ENCODE data around the gene POU3F3.
A peak's percentile ranks its signal among the peaks of the same experiment; 100 is the strongest.

POU3F3 gene

DNA sequence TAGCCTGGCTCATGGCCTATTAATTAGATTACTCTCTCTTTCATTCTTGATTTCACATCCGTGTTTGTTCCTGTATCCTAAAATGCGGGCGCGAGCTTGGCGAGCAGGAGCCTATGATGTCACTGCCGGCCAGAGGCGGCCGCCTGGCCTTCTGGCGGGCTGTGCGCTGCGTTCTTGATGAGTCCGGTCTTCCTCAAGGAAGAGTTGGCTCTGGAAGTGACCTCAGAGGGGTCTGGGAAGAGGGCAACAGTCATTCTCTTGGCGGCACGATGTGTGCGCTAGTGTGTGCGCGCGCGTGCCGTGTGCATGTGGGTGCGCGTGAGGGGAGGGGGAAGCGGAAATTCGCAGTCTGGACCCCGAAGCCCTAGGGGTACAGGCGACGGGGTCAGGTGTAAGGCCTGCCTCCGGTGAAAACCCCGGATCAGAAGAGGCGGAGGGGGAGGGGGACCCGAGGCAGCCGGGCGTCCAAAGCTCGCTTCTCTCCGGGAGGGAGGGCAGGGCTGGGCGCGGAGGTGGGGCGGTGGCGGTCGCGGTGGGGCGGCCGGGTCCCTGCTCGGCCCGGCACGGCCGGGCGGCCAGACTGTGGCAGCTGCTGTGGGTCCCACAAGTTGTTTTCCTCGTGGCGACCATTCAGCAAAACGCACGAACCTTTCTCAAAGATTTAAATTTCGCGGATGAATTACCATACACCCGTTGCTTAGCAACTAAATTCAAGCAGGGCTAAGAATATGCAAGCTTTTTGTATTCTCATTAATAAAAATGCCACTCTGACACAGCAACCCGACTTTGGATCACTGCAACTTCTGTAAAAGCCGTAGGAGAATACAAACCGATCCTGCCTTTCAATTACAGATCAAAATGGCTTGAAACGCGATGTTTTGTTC is 8.4 kb downstream of the POU3F3 start:
- DNase-seq, result peak; percentile 66

DNA sequence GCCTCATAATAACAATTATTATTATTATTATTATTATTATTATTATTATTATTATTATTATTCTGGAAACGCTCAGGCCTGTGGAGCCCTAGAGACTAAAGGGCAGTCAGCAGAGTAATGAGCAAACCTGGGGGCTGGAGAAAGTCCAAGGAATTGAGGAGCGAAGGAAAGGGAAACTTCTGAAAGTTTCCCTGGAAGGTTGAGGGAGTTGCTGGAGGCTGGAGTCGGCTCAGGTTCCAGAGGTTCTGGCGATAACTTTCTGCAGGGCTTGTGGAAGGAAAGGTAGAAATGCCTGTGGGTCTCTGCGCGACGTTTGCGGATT is 9.2 kb downstream of the POU3F3 start:
- DNase-seq, result no peak

DNA sequence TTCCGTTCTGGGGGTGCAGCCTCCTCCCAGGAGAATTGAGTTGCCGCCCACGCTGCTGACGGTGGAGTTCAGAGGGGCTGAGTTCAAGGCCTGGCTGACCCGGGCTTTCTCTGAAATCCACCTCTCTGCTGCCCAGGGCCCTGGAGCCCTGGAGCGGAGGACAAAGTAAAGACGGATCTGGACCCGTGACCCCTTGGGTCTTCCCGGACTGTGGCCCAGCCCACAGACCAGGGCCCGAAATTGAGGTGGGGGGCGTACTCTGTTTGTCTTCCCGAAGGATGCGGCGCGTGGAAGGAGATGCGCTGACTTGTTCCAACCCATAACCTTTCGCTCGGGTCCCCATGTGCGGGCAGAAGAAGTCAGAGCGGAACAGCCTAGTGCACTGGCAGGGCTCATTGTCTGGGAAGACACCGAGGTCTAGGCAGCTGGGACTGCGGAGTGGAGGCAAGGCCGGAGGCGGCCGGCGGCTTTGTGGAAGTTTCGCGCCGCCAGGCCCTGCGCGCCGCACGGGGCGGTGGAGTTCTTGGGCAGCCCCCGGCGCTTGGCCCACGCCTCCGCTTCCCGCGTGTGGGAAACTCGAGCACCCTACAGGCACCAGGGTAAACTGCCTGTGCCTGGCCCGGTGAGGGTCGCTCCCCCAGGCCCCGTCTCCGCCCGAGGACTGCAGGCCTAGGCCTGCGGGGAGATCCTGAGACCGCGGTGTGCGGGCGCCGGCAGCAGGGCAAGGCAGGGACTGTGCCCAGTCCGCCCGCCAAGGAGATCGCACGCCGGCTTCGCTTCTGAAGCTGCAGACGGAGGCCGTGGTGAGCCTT is 9.8 kb downstream of the POU3F3 start:
- peak; percentile 51 for DNase-seq

DNA sequence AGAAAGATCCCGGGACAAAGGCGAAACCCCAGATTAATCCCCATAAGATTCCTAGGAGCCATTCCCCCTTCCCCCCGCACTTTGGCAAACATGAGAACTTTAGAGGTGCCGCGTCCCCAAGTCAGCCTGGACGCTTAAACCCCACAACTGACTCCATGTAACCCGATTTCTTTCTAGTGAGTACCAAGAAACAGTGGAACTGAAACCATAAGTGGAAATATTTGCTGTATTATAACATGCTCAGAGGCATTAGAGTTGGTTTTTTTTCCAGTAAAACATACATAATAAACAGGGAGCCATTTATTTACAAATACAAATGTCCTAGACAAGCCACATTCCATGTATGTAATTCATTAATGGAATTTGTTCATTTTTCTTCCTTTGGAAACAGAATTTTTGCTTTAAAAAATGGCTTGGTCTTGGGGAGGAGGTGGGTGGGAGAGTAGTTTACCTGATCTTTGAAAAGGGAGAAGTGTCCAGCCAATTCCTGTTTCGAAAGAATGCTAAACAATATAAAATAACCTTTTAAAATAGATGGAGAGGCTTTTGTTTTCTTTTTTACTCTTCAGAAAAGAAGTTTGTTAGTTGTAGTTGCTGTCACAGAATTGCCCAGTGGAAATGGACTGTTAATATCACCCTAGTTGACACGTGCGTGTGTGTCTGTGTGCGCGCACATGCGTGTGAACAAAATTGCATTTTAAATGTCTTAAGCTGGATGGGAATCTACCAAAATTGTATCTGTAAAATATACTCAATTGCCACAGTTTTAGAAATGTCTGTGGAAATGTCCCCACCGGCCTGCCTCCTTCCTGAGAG is 10.6 kb downstream of the POU3F3 start:
- no peak for DNase-seq

DNA sequence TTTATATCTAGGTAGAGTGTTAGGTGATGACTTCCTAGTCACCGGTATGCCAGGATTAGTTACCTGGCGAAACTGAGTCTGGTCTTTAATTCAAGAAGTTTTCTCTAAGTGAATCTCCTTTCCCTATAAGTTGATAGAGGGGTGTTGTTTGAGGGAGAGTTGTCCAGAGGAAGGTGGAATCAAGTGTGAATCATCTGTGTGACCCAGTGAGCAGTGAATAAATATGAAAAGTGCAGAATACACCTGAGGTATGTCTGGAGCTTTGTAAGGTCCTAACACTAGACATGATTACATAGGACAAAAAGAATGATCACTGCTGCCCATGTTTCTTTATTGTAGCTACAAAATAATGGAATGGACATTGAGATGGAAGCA is 11.2 kb downstream of the POU3F3 start:
- DNase-seq, result no peak

DNA sequence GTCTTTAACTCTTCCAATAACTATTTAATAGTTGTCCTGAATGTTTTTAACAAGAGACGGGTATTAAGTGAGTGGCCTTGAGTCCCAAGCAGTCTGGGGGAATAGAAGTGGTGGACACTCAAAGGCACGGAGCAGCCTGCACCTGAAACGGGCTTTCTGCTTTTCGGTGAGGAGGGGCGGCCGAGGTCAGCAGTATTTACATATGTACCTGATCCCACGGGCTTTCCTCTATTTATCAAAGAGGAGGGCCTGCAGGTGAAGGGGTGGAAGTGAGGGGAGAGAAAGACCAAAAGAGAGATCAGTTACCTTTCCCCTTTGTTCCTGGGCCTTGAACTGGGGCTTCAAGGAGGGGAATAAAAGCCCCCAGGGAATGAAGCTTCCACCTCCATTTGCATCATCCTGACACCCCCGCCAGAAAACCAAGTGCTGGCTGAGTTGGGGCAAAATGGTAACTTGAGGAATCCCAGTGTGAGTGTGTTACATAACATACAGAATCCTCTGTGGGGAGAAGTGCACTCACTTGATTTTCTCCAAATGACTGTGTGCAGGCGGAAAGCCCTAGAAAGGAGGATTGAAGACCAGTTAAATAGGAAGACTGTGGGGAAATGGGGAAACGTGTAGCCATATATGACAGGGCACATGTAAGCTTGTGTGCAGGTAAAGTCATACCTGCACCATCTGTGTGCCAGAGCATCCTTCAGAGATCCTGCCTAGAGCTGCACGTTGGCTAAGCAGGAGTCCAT is 12.4 kb downstream of the POU3F3 start:
- DNase-seq, result peak; percentile 42

DNA sequence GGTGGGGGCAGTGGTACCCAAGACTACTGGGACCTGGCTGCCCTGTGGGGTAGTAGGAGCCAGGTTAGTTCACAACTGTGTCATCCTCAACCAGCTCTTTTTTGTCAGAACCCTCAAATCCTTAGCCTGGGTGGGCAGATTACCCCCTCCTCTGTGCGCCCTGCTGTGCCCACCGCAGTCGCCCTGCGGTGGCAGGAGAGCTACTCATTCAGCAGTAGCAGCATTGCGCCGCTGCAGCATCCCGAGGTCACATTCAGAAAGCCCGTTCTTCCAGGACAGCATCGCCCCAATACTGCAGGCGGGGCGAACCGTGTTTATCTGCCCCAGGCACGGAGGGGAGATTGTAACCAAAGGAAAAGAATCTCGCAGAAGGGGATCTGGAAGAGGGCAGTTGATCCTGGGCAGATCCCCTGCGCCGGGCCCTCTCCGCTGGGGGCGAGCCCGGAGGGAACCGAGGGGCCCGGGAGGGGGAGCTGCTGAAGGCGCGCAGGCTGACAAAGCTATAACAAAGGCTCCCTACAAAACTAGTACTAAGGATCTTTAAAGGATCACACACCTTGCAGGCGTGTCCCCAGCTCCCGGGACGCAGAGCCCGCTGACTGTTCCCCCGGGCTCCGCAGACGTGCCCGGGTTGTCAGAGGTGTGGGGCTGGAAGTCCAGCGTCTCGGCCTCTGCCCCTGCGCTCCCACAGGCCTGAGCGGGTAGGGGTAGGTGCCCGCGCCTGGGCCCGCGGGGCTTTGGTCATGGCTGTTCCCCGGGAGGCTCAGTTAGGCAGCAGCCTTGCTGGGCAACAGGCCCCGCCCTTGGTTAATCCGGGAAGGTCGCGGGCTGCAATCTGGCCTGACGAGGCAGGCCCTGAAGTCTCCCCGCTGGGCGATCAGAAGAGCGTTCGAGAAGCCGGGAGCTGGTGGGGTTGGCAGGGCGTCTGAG is 13.2 kb downstream of the POU3F3 start:
- DNase-seq, result peak; percentile 42

DNA sequence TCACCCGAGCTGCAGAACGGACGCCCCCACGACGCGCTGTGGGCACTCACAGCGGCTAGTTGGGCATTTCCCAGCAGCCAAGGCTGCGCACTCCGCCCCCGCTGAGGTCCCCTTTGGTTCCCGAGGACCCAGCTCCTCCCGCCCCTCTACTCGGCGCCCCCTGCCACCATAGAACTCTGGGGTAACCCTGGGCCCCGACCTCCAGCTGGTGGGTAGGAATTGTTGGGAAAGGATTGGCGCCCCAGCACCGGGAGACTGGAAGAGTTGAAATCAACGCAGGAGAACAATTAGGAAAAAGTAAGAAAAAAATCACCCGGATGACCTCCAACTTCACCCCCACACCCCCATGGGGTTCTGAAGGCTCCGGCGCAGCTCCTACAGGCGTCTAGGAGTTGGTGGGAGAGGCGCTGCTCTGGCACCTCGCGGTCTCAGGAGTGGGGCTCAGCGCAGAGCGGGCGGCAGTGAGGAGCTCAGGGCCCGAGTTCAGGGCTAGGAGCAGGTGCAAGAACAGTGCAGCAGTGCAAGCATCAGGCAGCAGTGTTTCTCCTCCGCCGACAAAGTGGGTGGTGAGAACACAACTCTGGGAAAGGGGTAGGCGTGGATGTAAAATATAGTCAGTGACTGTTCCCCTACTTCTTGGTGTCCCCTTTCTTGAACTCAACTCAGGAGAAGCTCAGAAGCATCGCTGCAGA is 14.0 kb downstream of the POU3F3 start:
- no peak for DNase-seq

DNA sequence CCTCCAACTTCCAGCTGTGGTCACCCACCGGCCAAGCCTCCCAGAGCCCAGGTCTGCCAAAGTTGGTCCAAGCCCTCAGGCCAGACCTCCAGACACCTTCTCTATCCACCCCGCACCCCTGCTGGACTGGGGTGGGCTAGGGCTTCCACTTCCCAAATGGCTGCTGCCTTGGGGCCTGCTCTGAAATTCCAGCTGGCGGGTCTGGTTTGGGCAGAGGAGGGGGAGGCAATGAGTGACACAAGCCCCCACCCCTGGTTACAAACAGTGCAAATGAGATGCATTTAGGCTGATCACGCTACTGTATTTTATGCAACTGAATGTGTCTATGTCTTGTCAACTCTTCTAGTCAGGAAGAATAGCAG is 14.6 kb downstream of the POU3F3 start:
- no peak for DNase-seq

DNA sequence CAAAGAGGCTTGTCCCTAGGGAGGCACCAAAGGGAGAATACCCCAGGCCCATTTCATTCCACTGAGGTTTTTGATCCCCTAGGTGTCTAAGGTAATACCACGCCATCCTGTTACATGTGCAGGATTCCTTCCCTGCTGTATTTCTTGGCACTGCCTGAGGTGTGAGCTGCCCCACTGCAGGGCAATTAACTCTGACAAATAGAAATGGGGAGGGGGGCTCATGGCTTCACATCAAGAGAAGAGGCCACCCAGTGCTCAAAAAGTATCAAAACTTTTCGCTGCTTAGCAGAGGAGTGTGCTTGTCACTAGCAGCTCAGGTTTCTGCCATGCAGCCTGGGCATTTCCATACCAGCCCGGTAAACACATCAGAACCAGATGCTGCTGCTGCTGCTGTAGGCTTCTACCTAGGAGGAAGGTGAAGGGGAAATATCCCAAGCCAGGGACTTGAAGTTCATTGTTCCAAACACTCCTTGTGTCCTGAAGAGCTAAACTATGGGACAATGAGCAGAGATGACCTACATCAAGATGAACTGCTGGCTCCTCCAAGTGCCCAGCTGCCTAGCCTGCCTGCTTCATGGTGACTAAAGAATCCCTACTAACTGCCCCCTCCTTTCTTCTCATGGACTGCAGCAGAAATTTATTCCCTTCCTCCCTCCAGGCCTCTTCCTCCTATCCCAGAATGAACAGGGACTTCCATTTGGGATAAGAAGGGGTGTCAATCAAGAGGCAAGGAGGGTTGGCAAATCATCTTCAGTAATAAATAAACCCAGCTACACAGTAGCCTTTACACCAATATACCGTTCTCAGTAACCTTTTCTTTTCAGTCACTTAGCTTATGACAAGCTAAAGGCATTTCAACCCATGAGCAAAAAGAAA is 16.4 kb downstream of the POU3F3 start:
- no peak for DNase-seq

DNA sequence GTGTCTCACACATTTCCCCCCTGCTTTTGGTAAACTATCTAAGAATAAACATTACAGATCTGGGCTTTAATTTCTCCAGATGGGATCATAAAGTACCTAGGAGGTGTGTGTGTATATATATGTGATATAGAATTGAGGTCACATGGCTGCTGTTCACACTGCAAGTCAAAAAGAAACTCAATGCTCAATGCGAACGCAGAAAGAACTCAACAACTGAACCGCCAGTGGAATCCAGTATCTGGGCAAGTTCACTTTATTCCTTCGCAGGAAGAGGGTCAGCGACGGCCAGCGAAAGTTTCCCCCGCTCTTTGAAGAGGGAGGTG is 17.7 kb downstream of the POU3F3 start:
- DNase-seq, result no peak

DNA sequence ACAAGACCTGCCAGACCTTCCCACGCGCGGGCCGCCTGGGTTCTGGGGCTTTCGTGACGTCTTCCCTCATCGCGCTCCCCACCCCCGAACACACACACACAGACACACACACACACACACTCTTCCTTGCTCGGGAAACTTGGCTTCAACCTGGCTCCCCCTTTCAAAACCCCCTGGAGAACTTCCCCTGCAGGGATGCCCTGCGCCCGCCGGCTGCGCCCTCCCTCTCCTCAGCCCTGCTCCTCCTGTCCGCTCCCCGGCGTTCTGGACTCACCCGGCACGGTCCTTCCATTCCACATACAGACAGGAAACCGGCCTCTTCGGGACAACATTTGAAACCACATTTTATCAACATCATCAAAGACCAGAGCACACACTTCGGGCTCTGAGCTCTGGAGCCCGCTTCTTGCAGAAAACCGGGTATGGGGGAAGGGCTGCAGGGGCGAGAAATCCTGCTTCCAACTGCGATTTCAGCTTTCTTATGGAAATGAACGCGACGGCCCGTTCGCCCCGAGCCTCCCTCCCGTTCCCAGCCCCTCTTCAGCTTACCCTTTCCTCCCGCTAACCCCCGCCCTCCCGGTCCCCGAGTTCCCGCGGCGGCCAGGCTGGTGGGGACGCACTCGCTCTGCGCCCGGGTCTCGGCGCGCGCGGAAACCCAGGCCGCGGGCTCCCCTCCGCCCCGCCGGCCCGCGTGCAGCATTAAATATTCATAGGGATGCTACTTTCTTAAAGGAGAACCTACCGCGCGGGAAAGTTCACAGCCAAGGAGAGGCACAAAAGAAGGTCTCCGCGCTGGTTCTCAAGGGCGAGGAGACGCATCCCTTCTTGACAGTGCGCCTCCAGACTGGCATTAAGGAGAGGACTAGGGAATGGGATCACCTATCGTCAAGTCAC is 18.3 kb downstream of the POU3F3 start:
- DNase-seq, result no peak

DNA sequence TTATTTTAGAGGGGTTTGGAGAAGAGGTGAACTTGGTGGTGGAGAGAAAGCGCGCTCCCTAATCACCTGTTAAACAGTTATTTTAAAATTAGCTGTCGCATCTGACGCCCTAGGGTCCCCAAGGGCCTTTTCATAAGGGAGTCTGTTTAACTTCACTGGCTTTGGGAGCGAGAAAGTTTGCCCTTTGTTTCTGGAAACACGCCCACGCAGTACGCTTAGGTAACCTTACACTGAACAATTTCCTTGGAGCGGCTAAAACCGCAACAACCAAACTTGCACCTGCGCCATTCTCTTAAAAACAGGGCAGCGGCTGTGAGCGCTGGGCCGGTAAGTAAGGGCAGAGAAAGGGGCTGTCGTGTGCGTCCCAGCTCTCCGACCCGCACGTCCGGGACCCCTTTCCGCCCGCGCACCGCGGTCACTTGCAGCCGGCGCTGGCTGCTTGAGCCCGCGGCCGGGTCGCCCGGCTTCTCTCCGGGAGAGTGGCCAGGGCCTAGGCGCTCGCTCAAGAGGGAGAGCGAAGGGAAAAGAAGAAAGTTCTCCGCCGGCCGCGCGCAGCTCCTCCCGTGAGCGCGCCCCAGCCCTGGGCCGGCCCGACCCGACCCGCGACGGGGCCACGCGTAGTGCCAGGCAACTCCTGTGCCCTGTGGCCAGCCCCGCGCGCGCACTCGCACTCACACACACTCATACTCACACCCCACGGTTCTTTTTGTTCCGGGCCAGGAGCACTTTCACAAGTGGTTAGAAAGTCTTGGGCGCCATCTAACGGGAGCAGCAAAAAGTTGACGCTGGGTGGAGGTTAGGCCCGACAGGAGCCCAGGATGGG is 19.2 kb downstream of the POU3F3 start:
- peak; percentile 86 for DNase-seq

DNA sequence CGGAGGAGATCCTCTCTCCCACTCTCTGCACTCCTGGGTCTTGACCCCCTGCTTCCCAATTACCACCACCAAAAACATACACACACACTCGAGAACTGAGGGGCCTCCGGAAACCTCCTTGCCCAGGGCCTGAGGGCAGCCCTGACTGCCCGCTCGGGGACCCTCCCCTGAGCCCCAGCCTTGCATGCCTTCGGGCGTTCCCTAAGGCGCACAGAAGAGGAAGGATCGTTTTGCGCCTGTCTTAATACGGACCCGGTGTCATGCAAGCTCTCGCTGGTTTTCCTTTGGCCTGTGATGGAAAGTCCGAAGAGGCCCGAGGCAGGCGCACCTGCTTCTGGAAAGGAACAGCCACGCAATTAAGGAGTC is 19.8 kb downstream of the POU3F3 start:
- DNase-seq, result no peak

DNA sequence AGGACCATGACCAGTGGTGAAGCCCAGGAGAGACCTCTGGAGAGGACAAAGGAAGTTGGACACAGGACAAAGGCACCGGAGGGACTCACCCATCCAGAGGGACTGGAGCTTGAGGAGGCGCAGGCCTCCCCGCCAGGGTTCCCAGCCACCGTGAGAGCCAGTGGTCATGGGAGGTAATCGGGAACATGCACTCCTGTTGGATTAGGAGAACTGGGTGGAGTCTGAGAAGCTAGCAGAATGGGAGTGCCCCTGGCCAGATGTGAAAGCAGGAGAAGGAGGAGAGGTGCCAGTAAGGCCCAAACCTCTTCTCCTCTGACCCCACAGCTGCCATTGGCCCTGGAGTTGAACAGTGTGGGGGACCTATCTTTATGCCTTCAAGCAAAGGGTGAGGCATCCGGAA is 20.3 kb downstream of the POU3F3 start:
- no peak for DNase-seq

DNA sequence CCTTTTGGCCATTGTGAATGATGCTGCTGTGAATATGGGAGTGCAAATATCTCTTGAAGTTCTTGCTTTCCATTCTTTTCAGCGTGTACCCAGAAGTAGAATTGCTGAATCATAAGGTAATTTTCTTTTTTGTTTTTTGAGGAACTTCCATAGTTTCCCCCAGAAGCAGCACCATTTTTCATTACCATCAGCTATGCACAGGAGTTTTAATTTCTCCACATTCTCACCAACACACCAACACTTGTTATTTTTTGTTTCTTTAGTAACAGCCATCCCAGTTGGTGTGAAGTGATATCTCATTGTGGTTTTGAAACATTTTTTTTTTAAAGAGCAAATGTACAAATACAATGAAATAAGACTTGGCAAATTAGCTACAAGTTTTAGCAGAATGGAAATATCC is 21.3 kb downstream of the POU3F3 start:
- no peak for DNase-seq

DNA sequence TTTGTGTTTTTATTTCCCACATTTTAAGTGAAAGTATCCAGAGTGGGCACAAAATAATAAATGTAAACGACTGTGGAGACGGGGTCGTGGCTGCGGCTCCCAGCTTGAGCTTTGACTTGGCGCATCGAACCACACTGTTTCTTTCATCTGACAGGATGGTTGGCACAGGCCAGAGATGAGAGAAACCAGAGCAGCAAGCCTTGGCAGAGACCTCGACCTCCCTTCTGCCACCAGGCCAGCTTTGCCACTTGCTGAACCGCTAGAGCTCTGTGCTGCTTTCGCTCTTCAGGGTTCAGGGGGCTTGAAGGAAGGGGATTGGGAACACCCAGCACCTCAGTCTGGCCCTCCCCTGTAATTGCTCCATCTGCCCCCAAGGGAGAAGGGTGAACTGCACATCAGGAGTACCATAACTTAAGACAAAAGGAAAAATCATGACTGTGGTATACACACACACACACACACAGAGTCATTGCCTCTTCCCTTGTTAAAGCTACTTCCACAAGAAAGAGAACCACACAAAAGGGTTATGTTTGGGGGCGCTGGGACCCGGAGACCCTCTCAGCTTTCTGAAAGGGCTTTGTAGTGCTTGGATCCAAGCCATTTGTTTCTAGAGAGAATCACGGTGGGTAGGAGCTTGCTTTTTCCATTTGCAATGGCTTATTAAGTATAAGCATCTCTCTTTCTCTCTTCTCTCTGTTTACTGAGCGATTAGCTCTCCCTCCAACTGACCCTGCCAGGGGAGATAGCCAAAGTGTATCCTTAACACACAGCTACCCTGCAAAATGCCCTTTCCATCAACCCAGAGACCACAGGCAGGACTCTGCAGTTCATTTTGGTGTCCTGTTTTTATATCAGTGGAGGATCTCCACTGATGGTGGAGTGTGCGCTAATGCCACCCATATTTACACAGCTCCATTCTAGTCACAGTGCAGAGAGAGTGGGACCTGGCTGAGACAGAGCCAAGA is 23.0 kb downstream of the POU3F3 start:
- DNase-seq, result no peak

All from right forelimb (tissue), 1 donor.